NCI-H1694 treated with DMSO at 0.1 percent for 48 hours (cell line): Measurements from ENCODE around the gene CDH22.

ENCODE experiments used
- DNase-seq: peaks from one replicate; lab custom pipeline; 2025; lab: John Stamatoyannopoulos, UW

CDH22 gene

DNA sequence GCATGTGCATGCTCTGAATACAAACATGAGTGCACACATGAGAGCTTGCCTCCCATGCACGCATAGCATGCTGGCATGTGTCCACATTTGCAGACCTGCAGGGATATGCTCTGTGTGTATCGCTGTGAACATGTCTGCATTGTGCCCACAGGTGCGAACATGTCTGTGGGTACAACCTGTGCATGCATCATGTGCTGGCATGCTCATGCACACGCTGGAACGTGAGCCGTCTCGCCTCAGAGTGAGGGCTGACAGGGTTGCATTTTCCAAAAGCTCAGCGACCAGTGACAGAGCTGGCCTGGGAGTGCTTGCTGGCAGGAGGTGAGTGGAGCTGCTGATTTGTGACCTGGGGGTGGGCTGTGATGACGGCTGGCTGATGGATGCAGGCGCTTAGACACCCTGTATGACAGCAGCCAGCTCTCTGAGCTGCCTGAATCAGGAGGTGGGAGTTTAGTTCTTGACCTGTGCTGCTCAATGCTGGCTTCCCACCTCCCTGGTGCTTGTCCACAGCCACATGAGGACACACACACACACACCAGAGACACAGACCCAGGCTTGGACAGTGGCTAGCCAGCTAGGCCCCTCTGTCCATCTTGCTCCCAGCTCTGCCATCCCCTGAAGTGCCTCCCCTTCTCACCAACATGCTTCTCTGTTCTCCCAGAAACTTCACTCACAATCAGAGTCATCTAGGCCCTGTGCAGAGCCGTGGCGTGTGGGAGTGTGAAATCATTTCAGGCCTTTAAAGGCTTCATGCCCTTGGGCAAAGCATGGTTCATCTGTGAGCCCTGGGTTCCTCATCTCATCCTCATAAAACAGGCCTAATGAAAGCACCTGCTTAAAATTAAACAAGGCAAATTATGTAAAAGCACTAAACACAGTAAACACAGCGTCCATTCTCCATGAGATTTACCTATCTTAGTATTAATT lies 138.8 kb downstream of the CDH22 start:
- DNase-seq = no peak

DNA sequence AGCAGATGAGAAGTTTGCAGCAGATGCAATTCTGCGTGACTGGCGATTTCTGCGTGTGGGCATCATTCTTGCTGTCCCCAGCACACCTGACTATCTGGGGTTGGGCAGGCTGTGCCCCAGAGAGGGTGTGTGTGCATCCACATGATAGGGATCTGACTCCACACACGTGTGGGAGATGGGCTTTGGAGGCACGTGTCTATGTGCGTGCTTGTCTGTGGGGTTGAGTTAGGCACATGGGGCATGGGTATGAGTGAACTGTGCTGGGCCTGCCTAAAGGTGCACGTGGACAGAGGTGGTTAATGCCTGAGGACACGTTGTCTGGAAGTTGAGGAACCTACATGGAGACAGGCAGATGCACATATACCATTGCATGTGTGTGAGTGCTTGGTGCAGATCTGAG lies 139.9 kb downstream of the CDH22 start:
- no peak for DNase-seq

DNA sequence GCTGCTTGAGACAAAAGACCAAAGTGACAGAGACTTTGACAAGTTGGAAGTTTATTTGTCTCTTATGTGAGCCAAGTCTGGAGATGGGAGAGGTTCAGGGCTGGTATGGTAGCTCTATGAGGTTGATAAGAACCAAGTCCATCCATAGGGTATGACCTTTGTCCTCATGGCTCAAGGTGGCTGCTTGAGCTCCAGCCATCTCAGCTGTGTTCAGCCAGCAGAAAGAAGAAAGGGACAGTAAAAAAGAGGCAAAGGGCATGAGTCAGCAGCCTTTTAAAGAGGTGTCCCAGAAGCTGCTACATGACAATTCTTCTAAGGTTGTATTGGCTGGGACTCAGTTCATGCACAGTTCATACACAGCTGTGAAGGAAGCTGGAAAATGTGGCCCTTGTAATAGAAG lies 141.2 kb downstream of the CDH22 start:
- no peak for DNase-seq

DNA sequence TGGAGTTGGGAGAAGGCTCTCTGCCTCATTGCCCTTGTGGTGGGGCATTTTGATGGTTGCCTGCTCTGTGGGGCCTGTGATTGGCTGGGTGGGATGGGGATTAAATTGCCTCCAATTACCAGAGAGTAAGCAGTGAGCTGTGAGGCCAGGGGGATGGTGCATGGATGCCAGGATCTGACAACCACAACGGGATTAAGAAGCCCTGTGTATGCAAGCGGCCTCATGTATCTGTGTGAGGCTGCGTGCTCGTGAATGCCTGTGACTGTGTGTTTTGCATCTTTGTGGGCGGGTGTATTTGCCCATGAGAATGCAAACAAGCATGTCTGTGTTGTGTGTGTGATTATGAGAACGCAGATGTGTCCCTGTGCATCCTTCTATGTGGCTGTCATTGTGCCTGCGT lies 144.0 kb downstream of the CDH22 start:
- no peak for DNase-seq

DNA sequence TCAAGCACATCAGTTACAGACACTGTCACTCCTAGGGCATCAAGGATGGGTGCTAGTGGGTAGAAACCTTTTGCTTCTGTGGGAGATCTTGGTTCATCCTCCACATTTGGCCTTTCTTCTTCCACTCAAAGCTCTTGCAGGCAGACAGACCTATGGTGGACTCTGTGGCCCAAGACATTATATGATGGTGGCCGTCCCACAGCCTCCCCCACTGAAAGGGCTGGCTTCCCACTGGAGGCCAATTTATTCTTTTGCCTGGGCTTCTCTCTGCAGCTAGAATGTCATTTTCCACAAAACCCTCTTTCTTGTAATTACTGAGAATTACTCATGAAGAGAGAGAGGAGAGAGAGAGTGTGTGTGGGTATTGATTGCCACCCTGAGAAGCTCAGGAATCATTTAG lies 146.4 kb downstream of the CDH22 start:
- DNase-seq = no peak

DNA sequence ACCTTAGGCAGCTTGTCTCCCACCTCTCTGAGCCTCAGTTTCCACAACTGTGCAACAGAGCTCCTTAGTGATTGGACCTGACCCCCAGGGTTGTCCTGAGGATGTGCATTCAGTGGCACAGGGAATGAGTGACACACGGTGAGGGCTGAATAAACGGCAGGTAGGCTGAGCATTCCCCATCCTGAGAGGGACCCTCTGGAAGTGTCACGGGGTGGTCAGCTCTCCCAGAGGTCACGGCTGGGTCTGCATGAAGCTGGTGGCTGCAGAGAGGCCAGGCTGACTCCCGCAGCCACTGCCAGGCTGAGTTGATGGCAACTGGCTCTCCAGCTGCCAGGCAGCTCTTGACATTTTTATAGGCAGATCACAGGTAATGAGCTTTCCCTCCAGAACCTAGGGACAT lies 147.6 kb downstream of the CDH22 start:
- DNase-seq = no peak

DNA sequence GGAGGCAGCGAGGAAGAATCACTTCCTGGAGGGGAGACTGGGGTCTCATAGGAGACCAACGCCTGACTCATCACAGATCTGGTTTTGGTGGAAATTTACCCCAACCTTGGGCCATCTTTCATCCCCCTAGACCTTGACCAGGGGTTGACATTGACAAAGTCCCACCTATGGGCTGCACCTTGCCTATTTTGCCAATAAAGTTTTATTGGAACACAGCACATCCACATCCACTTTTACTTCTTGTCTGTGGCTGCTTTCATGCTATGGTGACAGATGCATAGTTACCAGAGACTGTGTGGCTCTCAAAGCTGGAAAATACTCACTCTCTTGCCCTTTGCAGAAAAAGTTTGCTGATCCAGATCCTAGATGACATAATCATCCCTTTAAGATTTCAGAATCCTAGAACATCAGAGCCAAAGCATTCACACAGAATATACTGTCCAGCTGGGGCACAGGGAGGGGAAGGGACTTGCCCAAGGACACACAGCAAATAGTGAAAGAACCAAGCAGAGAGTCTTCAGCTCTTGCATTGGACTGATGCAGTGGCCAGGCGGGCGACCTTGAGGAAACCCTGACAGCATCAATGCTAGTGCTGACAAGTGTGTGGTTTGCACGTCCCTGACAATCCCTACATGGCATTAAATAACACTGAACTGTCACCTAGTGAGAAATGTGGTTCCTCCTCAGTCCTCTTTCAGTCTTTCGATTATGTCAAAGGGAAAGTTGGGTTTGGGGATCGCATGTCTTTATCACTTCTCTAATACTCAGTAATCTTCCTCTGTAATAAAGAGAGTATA lies 149.0 kb downstream of the CDH22 start:
- no peak for DNase-seq

DNA sequence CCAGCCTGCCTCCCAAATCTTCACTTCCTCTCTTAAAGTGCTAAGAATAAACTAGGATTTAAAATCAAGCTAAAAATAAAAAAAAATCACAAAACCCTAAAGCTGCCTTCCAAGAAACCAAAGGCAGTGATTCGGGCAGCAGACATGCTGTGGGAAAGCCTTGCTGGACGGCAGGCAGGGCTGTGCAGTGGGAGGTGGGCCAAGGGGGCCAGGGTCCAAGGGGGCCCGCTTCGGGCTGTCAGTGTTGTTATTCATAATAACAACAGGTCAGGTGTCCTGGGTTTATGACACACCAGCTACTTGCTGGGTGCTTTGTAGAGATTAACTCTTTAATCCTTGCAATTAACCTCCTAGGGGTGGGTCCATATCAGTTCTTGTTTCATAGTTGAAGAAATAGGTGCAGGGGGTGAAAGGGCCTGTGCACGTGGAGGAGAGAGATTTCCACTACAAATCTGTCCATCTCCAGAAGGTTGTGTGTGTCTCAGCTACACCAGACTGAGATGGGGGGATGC lies 149.8 kb downstream of the CDH22 start:
- DNase-seq = no peak

DNA sequence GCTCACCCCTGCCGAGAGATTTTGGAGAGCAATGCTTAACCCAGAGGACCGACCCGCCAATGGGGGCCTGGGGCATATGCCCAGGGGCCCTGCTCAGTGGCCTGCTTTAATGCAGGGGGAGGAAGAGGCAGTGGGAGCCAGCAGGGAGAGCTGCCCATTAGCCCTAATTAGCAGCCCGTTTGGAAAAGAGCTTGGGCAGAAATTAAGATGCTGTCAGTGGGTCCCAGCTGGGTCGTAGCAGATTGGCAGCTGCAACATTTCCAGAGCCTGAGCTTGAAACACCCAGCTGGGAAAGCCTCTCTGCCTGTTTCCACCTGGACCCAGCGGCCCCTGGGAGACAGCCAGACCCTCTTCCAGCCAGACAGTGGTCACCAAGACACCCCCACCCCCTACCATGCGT lies 150.7 kb downstream of the CDH22 start:
- DNase-seq = peak; percentile 13

DNA sequence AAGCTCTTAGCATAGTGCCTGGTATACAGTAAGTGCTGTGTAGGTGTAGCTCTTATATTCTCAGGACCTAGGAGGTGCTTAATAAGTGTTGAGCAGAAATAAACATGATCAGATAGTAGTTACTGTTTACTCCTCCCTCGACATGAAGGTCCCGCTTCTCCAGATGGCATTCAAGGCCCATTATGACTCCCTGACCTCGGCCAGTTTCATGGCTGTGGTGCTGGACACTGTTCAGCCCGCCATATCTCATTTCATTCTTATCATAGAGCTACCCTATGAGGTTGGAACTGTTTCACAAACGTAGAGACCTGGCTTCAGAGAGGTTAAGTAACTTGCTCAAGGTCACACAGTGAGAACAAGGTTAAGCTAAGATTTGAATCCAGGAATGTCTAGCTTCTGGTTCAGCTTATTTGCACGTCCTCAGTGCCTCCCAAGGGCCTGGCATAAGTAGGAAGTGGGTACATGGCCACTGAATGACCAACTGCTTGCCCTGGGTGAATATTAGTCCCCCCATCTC lies 151.2 kb downstream of the CDH22 start:
- DNase-seq = no peak

DNA sequence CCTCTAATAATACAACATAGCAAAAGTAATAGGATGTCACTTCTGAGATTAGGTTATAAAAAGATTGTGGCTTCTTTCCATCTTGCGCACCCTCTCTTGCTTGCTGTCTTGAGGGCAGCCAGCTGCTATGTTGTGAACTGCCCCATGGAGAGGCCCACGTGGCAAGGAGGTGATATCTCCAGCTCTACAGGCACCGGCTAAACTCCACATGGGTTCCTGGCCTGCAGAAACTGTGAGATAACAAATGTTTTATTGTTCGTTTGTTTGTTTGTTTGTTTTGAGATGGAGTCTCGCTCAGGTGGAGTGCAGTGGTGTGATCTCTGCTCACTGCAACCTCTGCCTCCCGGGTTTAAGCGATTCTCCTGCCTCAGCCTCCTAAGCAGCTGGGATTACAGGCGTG lies 152.2 kb downstream of the CDH22 start:
- no peak for DNase-seq

DNA sequence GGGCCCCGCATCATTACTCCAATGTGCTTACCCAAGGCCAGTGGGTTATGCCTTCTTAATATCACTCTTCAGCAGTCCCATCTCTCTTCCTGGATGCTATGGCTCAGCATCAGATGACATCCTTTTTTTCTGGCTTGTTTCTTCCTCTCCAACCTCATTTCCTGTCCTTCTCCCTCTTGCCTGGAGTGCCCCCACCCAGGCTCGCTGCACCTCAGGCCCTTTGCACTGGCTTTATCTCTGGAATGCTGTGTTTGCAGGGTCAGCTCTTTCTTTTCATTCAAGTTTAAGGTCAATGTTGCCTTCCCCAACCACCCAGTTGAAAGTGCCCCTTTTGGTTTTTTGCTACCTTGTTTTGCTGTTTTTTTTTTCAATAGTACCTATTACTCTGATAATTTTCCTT lies 153.5 kb downstream of the CDH22 start:
- no peak for DNase-seq

DNA sequence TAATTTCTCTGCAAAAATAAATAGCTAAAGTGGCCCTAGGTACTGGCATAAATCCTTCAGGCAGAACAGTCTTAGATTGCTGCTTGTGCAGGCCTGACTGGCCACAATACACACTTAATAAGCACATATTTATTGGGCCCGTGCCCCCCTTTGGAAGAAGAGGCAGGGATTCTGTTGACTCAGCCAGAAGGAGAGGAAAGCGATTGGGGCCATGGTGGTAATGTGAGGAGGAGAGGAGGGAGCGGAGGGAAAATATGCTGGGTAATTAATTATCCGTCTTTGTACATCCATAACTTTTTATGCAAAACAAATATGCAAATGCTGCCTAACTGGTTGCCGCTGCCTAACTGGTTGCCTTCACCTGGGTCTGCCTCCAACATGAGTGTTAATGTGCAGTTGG lies 154.0 kb downstream of the CDH22 start:
- no peak for DNase-seq

DNA sequence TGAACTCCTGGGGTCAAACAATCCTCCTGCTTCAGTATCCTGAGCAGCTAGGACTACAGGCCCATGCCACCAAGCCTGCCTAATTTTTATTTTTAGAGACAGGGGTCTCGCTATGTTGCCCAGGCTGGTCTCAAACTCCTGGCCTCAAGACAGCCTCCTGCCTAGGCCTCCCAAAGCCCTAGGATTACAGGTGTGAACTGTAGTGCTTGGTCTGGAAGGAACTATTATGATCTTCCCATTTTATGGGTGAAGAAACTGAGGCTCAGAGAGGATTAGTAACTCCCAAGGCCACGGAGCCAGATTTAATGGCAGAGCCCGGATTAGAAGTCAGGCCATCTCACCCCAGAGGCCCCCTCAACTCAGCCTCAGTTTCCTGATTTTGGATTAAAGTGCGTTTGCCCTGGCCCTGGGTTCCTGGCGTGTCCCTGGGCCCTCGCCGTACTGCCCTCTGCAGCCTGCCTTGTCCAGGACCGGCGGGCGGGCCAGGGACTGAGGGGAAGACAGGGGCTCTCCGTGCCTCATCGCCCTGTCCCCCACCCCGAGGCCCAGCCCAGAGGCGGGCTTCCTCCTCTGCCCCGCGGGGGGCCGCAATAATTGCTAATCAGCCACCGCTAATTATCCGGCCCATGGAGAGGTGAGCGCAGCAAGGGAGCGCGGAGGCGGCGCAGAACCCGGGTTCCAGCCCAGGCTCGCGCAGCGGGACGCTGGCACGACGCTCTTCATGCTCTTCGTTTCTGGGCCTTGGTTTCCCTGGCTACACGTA lies 155.3 kb downstream of the CDH22 start:
- no peak for DNase-seq

DNA sequence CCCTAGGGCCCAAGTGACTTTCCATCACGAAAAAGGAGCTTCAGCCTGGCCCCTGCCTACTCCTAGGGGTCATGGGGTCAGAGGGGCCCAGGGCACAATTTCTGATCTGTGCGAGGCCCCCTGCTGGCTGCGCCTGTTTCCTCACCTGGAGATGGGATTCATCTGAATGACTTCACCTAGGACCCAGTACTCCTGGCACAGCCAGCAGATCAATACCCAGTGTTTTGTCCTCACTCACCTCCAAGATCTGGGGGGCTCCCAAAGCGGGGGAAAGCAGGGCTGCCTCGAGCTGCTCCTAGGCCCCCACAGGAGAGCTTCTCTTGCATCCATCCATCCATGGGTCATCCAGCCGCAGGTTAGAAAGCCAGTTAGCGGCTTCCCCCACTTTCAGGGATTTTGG lies 156.4 kb downstream of the CDH22 start:
- DNase-seq = no peak

DNA sequence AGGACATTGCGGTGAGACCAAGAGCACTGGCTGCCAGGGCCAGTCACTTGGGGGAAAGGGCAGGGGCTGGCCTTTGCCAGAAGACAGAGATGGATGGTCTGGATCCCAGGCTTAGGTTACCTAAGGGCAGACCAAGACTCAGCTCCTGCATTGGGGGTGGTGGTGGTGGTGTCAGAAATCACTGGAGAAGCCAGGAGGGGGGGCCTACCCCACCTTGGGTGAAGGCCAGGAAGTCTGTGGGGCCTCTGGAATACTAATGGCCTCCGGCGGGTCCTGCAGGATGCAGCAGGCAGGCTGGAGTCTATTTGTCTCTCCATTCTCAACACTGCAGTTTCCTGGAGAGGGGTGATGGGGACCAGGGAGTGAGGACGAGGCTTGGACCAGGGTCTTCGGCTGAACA lies 157.4 kb downstream of the CDH22 start:
- DNase-seq = no peak

DNA sequence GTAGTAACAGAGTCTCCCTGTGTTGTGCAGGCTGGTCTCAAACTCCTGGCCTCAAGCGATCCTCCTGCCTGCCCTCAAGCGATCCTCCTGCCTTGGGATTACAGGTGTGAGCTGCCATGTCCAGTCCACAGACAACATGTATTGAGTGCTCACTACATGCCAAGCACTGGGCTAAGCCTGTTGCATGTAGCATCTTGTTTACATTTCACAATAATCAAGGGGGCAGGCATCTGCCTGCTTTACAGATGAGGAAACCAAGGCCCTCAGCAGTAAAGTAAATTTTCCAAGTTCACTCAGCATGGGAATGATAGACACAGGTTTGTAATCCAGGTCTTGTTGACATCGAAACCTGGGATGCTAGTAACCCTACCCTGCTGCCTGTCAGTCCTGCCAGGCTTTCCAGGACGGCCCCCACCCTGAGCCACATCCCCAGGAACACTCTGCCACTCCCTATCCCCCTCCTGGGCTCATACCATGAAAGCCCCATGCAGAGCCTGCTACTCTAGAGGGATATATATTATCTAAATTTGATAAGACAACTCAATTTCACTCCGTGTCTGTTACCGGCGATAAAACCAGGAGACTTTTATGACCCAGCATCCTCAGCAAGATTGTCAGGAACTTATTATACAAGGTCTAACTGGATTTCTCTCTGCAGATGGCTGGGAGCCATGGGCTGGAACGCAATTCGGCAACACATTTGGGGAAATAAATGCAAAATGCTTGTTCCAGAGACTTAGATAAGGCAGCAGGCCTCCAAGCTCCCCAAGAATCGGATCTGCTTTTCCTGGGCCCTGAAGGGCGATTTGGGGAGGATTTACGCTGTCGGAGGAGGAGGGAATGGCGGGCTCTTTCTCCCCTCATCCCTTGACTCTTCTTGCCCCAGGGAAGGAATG lies 159.7 kb downstream of the CDH22 start:
- DNase-seq = no peak

DNA sequence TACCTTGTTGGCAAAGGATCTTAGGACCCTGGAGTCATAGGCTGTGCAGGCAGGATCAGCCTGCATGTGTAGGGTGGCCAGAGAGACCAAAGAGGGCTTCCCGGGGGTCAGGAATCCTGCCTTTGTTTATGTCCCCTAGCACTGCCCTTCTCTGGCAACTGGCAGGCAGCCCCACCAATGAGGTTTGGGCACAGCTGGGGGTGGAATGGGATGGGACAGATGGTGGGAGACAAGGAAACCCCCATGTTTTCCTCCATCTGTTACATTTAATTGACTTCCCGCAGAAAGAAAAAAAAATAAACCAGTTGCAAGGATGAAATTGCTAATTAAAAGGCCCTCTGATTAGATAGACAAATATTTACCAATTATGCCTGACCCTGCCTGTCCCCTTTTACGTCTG lies 162.6 kb downstream of the CDH22 start:
- DNase-seq = peak; percentile 92

DNA sequence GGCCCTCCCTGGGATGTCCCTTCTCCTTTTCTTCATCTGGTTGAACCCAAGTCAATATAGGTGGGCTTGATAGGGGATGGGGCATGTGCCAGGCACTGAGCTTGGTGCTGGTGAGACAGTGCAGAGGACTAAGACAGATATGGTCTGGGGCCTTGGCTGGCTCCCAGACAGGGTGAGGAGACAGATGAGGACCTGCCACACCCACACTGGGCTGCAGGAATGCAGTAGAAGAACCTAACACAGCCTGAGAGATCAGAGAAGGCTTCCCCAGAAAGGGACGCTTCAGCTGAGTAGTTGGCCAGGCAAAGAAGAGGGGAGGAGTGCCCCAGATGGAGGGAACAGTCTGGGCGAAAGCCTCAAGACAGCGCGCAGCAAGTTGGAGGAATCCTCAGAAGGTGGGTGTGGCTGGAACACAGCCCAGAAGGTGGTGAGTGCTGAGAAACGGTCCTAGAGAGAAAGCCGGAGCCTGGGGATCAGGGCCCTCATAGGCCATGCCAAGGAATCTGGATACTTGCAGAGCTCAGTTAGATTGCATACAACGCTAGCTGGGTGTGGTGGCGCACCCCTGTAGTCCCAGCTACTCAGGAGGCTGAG lies 163.8 kb downstream of the CDH22 start:
- DNase-seq = no peak

DNA sequence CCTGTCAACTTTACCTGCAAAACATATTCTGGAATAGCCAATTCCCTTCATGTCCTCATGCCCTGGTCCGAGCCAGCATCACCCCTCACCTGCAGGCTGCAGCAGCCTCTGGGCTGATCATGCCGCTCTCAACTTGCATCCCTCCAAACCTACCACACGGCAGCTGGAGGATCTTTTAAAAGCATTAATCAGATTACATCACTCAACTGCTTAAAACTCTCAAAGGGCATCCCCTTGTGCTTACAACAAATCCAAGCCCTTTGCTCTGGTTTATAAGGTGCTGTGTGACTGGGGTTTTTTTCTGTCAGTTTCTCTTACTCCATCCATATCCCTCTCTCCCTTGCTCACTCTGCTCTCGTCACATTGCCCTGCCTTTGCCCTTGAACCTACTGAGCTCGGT lies 166.2 kb downstream of the CDH22 start:
- no peak for DNase-seq
